NCI-H1092 treated with DMSO at 0.1 percent for 48 hours (cell line): ENCODE measurements around the gene SEPTIN12.
"Not testable (repeated sequence)": the region's sequence is repeated elsewhere in the genome, so short reads cannot be mapped to it uniquely, and the experiment has no call there.

Experiments
- DNase-seq: peaks from one replicate; lab custom pipeline; 2025; lab: John Stamatoyannopoulos, UW

Gene SEPTIN12

DNA sequence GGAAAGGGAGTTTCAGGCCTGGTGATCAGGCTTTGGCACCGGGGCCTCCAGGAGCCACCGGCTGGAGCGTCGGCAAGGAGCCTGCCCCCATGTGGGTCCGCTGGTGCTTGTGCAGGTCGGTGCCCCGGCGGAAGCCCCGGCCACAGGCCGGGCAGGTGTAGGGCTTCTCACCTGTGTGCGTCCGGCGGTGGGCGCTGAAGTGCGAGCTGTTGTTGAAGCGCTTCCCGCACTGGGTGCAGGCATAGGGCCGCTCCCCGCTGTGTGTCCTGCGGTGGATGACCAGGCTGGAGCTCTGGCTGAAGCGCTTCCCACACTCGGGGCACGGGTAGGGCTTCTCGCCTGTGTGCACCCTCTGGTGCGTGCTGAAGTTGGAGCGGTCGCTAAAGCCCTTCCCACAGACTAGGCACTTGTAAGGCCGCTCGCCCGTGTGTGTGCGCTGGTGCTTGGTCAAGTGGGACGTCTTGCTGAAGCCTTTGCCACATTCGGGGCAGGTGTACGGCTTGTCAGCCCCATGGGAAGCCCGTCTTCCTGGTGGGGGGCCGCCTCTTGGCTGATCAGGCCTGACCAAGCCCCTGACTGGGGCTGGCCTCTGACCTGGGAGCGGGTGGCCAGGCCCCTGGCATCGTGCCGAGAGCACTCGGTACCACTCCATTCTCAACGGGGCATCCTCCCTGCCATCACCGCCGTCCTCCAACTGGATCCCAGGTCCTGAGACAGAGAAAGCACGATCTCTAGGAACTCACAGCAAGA is 35.6 kb downstream of the SEPTIN12 start:
- DNase-seq: no peak

DNA sequence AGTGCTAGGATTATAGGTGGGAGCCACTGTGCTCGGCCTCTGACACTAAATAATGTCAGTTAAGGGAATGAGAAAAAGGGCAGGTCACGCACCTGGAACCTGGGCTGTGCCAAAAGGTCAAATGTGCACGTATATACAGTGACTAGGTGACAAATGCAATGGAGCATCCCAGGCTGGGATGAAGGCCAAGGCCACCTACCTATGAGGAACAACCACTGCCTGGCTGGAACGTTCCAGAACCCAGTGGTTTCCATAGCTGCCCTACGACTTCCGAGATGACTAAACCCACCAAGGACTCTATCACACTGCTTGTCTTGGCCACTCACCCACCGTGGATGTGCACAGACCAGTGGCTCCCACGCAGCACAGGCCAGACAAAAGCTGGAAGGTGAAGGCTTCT is 37.2 kb downstream of the SEPTIN12 start:
- DNase-seq: no peak

GRCh38 chr16:4749700-4750257 is 38.4 kb downstream of the SEPTIN12 start:
- DNase-seq: no peak

GRCh38 chr16:4748682-4749411 is 39.3 kb downstream of the SEPTIN12 start:
- DNase-seq: no peak

GRCh38 chr16:4747906-4748681 is 40.1 kb downstream of the SEPTIN12 start:
- no peak for DNase-seq

GRCh38 chr16:4746991-4747574 is 41.1 kb downstream of the SEPTIN12 start:
- DNase-seq: peak; percentile 6

DNA sequence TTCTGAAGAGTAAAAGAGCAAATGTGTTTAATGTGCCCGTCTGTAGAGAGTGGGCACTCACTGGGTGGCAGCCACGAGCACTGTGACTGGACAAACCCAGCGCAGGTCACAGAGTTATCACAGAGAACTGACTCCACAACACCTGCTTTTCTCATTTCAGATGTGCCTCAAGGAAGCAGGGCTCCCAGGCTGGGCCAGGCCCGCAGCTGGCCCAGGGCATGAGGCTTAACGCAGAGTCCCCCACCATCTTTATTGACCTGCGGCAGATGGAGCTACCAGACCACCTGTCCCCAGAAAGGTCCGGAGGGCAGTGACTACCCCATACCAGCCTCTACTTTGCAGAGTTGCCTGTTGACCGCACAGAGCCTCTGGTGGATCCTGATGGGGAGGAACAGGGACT is 41.9 kb downstream of the SEPTIN12 start:
- DNase-seq: no peak

DNA sequence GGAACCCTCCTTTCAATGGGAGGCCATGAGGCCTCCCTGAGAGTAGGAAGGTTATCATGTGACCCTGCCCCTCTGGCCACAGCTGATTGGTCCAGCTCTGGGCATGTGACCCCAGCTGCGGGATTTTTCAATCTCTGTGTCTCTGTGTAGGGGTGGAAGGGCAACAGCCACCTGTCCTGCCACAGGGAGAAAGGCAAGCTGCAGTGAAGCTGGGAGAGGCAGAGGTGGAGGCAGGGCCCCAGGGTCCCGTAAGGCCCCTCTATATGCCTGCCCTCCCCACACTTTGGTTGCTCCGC is 42.9 kb downstream of the SEPTIN12 start:
- DNase-seq: no peak

DNA sequence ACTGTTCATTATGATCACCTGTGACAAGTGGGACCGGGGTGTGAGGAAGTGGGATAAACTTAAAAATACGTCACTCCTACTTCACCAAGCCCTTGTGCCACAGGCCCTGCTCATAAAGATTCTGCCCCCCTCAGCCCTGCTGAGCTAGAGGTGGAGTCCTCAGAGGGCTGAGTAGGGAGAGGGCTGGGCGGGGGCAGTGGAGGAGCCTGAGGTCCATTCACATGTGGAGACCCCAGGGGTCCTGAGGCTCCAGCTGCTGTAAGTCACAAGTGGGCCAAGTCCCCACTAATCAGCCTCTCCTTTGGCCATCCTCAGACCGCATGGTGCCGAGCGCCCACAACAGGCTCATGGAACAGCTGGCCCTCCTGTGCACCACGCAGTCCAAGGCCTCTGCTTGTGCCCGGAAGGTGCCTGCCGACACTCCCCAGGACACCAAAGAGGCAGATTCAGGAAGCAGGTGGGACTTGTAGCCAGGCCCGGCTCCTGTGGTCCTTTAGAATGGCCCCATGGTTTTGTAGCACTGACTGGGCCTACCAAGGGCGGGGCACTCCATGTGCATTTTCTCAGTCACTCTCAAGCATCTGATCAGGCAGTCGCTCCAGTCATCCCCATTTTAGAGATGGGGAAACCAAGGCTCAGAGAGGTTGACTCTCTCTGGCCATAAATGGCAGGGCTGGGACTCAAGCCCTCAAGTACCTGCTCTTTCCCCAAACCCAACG is 43.4 kb downstream of the SEPTIN12 start:
- no peak for DNase-seq

- no peak for DNase-seq
Measured at GRCh38 chr16:4743226-4743878, 44.8 kb downstream of the SEPTIN12 start.

DNA sequence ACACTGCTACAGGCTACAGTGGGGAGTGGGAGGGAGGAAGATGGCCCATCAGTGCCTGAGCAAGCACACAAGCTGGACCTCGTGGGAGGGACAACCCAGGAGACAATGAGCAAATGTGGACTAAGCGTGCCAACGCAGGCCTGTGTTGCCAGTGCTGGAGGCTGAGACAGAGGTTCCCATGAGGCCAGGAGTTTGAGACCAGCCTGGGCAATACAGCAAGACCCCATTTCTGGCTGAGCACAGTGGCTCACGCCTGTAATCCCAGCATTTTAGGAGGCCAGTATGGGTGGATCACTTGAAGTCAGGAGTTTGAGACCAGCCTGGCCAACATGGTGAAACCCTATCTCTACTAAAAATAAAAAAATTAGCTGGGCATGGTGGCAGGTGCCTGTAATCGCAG is 49.8 kb downstream of the SEPTIN12 start:
- not testable (repeated sequence) for DNase-seq

GRCh38 chr16:4737545-4737944 is 50.6 kb downstream of the SEPTIN12 start:
- no peak for DNase-seq

DNA sequence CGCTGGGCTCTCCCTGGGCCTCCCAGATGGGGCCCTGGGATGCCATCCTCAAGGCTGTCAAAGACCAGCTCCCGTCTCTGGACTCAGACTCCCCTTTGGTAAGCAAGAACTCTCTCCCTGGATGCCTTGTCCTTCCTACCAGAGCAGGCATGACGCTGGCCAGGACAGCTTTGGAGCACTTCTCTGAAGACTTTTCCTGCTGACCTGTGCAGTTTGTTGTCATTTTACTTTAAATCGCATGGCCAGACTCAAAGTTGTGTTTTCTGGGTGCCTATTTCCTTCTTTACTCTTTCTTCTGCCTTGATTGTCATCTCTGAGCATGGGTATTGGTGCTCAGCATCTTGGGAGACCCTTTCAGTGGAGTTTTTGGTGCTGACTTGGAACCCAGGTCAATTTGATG is 51.6 kb downstream of the SEPTIN12 start:
- no peak for DNase-seq

- peak; percentile 62 for DNase-seq
Measured at GRCh38 chr16:4734730-4735535, 53.2 kb downstream of the SEPTIN12 start.

- peak; percentile 90 for DNase-seq
Measured at GRCh38 chr16:4734063-4734729, 53.9 kb downstream of the SEPTIN12 start, which contains the start of the genes ANKS3 and DNAAF8. Gene ANKS3, minus strand, starts transcription at chr16:4734271. Its CDS starts 4,122 bp downstream, at chr16:4730149. Gene DNAAF8, plus strand, starts transcription at chr16:4734537. Its CDS starts 1,978 bp downstream, at chr16:4736515.

GRCh38 chr16:4733747-4734062 is 54.4 kb downstream of the SEPTIN12 start:
- DNase-seq: peak; percentile 62

DNA sequence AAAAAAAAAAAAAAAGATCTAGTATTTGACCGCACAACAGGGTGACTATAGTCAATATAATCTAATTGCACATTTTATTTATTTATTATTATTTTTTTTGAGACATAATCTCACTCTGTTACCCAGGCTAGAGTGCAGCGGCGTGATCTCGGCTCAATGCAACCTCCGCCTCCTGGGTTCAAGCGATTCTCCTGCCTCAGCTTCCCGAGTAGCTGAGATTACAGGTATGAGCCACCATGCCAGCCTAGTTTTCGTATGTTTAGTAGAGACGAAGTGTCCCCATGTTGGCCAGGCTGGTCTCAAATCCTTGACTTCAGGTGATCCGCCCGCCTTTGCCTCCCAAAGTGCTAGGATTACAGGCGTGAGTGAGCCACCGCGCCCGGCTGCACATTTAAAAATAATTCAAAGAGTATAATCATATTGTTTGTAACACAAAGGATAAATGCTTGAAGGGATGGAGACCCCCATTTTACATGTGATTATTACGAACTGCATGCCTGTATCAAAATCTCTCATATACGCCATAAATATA is 54.9 kb downstream of the SEPTIN12 start:
- no peak for DNase-seq

GRCh38 chr16:4729876-4730275 is 58.3 kb downstream of the SEPTIN12 start:
- DNase-seq: no peak

GRCh38 chr16:4728676-4729075 is 59.5 kb downstream of the SEPTIN12 start:
- no peak for DNase-seq
